GM19468 (cell line): ENCODE data around the gene YPEL3.

Experiments used
- ATAC-seq: cut with Tn5 transposase; IDR thresholded peaks from one replicate; pipeline ENCODE4 v1.9.1; 2021; ENCODE audit warnings: mild to moderate bottlenecking, moderate library complexity, moderate number of reproducible peaks; ENCODE audit not compliant: unreplicated experiment; ENCODE audit errors: extremely low read depth

The YPEL3 gene

DNA sequence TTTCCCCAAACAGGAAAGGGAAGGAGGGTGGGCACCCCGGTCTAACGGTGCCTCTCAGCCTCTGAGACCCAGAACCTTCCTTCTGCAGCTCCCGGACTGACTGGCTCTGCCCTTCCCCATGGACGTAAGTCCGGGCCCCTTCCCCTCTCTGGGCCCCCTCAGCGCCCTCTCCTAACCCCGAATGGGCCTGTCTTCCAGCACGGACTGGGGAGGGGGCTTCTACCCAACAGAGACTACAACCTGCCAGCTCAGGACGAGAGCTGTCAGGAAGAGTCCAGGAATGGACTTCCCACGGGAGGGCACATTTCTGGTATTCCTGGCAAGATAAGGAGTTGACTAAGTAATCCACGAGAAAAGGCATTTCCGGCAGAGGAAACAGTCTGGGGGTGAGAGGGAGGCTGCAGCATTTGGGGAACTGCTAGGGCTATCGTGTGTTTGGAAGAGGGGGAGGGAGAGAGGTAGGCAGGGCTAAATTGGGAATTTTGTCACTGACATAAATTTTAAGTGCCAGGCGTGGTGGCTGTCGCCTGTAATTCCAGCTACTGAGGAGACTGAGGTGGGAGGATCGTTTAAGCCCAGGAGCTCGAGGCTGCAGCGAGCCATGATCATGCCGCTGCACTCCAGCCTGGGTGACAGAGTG, 42.5 kb downstream of the YPEL3 start:
- ATAC-seq: no peak

DNA sequence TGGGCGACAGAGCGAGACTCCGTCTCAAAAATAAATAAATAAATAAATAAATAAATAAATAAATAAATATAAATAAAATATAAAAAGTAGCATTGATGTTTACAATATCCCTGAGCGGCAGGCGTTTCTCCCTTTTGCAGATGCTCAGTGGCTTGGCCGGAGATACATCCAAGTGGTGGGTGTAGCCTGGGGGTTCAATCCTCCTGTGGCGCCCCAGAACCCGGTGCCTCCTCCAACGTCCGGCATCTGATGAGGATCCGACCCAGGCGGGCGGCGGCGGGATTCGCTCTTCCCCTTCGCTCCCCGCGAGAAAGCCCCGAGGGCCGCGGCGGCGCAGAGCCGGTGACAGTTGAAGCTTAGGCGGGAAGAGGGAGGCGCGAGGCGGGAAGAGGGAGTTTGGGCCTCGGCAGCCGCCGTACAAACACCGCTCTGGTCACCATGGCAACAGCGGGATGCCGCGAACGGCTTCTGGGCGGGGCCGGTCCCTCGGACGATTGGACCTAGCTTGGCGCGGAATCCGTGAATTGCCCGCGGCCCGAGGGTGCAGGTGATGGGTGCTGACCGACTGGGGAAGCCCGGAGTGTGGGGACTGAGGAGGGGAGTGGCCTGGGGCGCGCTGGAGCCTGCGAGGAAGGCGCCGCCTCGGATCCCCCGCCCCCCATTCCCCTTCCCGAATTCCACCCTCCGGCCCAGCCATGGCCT, 43.2 kb downstream of the YPEL3 start:
- peak; percentile 25 for ATAC-seq

GRCh38 chr16:30051518-30051917, 44.5 kb downstream of the YPEL3 start:
- ATAC-seq: no peak

DNA sequence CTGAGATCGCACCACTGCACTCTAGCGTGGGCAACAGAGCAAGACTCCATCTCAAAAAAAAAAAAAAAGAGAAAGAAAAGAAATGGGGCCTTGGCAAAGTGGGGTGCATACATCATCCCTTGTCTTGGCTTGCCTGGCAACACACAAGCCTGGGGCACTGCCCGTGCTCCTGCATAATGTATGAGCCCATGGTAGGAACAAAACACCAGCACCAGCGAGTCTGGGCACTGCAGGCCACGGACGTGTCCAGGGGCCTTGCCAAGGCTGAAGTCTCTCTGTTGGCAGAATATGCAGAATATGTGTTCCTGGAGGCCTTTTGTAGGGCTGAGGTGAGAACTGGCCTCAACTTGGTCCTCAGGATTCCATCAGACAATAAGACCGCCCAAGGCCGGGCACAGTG, 46.1 kb downstream of the YPEL3 start:
- ATAC-seq: no peak

DNA sequence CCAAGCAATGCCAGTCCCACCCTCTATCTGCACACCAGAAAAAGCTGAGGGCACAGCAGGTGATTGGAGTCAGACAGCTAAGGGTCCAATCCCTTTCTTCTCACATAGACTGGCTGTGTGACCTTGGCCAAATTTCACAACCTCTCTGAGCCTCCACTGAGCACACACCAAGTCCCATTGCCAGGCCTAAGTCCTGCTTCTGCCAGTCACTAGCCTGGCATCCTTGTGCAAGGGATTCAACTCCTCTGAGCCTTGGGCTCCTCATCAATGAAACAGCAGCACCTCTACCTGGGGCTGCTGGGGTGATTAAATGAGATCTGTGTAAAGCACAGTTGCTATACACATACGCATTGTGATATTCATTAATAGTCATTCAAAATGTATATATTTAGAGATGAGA, 49.4 kb downstream of the YPEL3 start:
- ATAC-seq: no peak

- no peak for ATAC-seq
Measured at GRCh38 chr16:30046178-30046577, 49.8 kb downstream of the YPEL3 start.
